DMS153 treated with DMSO at 0.1 percent for 48 hours (cell line): ENCODE measurements around the gene TSPAN1.

ENCODE experiments used
- DNase-seq: peaks from one replicate; lab custom pipeline; 2025; ENCODE audit not compliant: unreplicated experiment; lab: John Stamatoyannopoulos, UW

Gene TSPAN1

GRCh38 chr1:46174448-46175231 lies at the start of gene TSPAN1:
Gene TSPAN1, plus strand, starts transcription at chr1:46175087. Its CDS starts 6,021 bp downstream, at chr1:46181108.
- no peak for DNase-seq

GRCh38 chr1:46128344-46128743 lies 46.5 kb upstream of the TSPAN1 start:
- DNase-seq, result no peak

GRCh38 chr1:46130121-46130520 lies 44.8 kb upstream of the TSPAN1 start:
- no peak for DNase-seq

GRCh38 chr1:46130606-46131005 lies 44.3 kb upstream of the TSPAN1 start:
- DNase-seq, result no peak

- peak; percentile 54 for DNase-seq
Measured at GRCh38 chr1:46131093-46131492, 43.8 kb upstream of the TSPAN1 start.

- peak; percentile 90 for DNase-seq
Measured at GRCh38 chr1:46131712-46132528, 43.0 kb upstream of the TSPAN1 start.

GRCh38 chr1:46132529-46133180 lies 42.2 kb upstream of the TSPAN1 start, which contains the start of gene PIK3R3:
Gene PIK3R3, minus strand, starts transcription at chr1:46132629. Its CDS starts 677 bp downstream, at chr1:46131952.
- peak; percentile 99 for DNase-seq

GRCh38 chr1:46133181-46133658 lies 41.7 kb upstream of the TSPAN1 start:
- DNase-seq, result peak; percentile 98

- peak; percentile 27 for DNase-seq
Measured at GRCh38 chr1:46133781-46134350, 41.0 kb upstream of the TSPAN1 start.

GRCh38 chr1:46134660-46135331 lies 40.1 kb upstream of the TSPAN1 start:
- DNase-seq, result peak; percentile 55

- no peak for DNase-seq
Measured at GRCh38 chr1:46136711-46137110, 38.2 kb upstream of the TSPAN1 start.

GRCh38 chr1:46137916-46138315 lies 37.0 kb upstream of the TSPAN1 start:
- DNase-seq, result no peak

GRCh38 chr1:46148318-46148717 lies 26.6 kb upstream of the TSPAN1 start:
- no peak for DNase-seq

- DNase-seq, result no peak
Measured at GRCh38 chr1:46150085-46150484, 24.8 kb upstream of the TSPAN1 start.

GRCh38 chr1:46152016-46152415 lies 22.9 kb upstream of the TSPAN1 start:
- DNase-seq, result no peak

GRCh38 chr1:46153228-46153627 lies 21.7 kb upstream of the TSPAN1 start:
- no peak for DNase-seq

- no peak for DNase-seq
Measured at GRCh38 chr1:46153732-46154131, 21.2 kb upstream of the TSPAN1 start.

GRCh38 chr1:46157916-46158311 lies 17.0 kb upstream of the TSPAN1 start:
- DNase-seq, result no peak

GRCh38 chr1:46158312-46159281 lies 16.3 kb upstream of the TSPAN1 start:
- no peak for DNase-seq
